ENCODE results near the gene RRP1.

DNA sequence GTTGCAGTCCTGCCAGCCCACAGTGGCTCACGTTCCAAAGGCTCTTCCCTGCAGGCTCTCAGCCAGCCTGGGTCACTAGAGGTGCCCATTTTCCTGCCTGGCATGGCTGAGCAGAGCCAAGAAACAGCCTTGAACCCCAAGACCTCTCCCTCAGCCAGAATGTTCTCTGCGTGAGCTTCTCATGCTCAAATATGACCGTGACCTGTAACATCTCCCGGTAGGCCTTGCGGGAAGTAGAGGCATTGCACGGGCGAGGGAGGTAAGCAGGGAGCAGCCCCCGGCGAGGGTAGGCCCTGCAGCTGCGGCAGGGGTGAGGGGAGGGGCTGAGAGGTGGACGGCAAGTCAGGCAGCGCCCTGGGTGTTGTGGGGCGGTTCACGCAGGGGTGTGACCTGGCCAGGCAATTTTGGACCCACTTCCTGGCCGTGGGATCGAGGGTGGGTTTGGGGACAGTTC, 20.0 kb downstream of the RRP1 start:
- TF ChIP-seq, protein P1, sequence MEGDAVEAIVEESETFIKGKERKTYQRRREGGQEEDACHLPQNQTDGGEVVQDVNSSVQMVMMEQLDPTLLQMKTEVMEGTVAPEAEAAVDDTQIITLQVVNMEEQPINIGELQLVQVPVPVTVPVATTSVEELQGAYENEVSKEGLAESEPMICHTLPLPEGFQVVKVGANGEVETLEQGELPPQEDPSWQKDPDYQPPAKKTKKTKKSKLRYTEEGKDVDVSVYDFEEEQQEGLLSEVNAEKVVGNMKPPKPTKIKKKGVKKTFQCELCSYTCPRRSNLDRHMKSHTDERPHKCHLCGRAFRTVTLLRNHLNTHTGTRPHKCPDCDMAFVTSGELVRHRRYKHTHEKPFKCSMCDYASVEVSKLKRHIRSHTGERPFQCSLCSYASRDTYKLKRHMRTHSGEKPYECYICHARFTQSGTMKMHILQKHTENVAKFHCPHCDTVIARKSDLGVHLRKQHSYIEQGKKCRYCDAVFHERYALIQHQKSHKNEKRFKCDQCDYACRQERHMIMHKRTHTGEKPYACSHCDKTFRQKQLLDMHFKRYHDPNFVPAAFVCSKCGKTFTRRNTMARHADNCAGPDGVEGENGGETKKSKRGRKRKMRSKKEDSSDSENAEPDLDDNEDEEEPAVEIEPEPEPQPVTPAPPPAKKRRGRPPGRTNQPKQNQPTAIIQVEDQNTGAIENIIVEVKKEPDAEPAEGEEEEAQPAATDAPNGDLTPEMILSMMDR (conservative IDR thresholded peaks at IDR 0.05 in 1 of 2, IDR thresholded peaks at IDR 0.05 in 1 of 2; ENCODE audit: low read depth in 1 of 2, low read length in 2 of 2): no peak
- no peak for TF ChIP-seq EZH2 (IDR thresholded peaks at IDR 0.05; ENCODE audit: low read length, missing control alignments)

All from fibroblast of lung (primary cell).